GM12874 (cell line): ENCODE measurements around the gene ULK4.

Source experiments
- TF ChIP-seq, protein P1 (sequence below): IDR thresholded peaks from 2 replicates; pipeline ENCODE4 v1.5.1; 2011; ENCODE audit warnings: low read depth, mild to moderate bottlenecking, control low read depth, low read length, moderate library complexity; ENCODE audit not compliant: insufficient read depth

The ULK4 gene

DNA sequence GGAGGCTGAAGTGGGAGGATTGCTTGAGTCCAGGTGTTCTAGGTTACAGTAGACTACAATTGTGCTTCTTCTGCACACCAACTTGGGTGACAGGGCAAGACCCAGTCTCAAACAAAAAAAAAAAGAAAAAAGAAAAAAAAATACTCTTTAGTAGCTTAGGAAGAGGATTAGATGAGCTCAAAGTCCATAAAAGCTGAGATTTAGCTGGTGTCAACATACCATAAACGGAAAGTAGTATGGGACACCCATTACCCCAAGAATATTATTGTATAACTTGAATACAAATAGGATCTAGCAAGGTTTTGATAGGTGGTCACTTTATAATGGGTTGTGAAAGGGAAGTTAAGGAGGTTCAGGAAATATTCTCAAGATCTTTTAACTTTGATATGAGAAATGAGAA lies 38.0 kb upstream of the ULK4 start:
- TF ChIP-seq, protein P1, sequence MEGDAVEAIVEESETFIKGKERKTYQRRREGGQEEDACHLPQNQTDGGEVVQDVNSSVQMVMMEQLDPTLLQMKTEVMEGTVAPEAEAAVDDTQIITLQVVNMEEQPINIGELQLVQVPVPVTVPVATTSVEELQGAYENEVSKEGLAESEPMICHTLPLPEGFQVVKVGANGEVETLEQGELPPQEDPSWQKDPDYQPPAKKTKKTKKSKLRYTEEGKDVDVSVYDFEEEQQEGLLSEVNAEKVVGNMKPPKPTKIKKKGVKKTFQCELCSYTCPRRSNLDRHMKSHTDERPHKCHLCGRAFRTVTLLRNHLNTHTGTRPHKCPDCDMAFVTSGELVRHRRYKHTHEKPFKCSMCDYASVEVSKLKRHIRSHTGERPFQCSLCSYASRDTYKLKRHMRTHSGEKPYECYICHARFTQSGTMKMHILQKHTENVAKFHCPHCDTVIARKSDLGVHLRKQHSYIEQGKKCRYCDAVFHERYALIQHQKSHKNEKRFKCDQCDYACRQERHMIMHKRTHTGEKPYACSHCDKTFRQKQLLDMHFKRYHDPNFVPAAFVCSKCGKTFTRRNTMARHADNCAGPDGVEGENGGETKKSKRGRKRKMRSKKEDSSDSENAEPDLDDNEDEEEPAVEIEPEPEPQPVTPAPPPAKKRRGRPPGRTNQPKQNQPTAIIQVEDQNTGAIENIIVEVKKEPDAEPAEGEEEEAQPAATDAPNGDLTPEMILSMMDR, result no peak

DNA sequence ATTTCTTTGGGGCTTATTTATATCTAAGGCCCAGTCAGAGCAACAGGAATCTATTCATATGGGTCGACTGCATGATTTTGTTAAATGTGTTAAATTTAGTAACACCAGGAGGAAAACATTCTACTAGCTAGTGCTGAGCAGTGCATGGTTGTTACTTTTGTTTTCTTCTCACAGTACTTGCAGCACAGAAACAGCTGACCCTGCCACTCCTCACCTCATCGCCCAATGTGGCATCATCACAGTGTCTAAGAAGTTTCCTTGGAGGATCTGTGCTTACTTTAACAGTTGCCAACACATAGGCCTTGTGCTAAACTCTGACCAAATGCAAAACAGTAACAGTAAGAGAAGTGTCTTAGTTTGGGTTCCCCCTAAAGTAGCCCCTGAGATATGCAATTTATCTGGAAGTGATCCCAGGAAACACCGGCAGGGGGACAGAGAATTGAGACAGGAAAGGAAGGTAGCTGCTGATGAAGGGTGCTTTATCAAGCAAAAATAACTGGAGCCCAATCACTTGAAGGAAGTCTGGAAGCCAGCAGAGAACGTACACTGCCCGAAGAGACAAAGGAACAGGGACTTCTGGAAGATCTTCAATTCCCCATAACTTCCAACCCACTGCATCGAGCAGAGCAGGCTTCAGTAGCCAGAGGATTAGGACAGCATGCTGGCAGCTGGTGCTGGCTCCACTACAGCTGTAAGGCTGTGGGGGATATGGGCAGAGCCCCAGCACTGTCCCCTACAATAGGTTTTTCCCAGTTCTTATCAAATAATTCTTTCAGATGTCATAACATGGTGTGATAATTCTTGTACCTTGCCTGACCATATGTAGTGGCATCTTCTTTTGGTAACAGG lies 36.0 kb upstream of the ULK4 start:
- TF ChIP-seq, protein P1, result 0 out of 2 replicates have a peak, but pooled peaks have one; percentile 2

DNA sequence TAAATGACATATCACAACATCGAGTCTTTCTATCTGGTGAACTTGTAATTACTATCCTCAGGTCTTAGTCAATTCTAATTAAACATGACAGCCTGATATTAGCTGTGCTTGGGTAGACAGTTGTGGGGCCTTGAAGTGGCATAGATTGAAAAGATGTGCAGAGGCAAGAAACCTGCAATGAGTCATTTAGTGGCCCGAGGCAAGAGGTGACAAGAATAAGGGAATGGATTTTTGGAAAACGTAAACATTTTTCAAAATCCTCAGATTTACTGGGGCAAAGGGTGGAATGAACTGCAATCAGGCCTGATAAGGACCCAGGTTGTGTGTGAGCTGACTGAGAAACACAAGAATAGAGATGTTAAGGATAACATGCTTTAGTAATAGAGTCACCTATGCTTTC lies 29.5 kb upstream of the ULK4 start:
- TF ChIP-seq, protein P1, result no peak

DNA sequence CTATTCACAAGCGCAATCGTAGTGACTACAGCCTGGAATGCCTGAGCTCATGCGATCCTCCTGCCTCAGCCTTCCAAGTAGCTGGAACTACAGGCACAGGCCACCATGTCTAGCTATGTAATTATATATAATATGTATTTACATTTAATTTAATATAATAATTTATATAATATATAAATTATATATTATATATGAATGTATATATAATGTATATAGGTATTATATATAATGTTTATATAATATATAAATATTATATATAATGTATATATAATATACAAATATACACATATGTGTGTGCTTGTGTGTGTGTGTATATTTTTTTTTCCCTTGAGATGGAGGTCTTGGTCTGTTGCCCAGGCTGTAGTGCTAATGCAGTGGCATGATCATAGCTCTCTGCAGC lies 27.6 kb upstream of the ULK4 start:
- TF ChIP-seq, protein P1, result no peak

DNA sequence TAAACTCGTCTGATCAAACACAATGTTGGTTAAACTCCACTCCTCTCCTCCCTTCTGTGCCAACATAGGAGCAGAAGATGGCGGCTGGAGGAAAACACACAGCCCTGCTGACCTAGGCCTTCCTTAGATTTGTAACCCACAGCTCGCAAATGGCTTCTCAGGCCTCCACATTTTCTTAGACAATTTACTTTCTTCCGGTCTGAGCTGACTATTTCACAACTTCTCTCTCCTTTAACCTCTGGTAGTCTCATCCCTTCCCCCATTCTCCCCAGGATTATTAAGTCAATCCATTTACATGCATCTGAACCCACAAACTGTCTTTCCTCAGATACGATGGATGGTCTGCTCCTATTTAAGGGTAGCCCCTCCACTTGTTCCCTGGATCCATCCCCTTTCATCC lies 25.7 kb upstream of the ULK4 start:
- TF ChIP-seq, protein P1, result no peak

DNA sequence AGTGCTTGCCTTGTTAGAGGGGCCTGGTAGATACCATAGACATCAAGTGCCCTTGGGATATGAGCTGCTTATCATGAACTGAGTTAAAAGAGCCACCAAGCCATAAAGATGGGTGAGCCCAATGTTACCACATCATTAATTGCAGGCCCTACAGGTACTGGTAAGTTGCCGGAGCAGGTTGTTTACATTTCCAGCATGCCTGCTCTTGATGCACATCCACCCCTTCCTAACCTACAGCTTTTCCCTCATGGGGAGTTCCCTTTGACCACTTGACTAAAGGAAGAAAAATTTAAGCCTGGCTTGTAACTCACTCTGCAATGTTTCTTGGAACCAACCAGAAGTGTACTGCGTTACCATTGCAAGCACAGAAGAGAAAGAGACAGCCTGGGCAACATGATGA lies 24.7 kb upstream of the ULK4 start:
- TF ChIP-seq, protein P1, result no peak

DNA sequence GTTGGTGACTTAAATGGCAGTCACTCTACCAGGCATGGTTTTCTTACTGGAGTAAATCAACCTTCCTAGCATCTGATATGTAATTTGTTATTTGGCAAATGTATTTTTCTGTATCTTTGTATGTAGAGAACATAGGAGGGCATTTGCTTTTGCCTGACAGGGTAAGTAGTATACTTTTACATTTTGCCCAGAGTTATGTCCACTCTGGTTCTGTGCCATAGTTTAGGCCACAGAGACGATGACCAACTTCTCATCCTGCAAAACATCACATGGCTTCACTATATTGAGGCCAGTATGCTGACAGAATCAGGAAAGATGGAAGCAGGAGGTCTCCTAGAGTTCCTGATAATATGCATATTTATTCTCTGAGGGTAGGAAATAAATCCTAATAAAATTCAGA lies 23.1 kb upstream of the ULK4 start:
- TF ChIP-seq, protein P1, result no peak
